ENCODE measurements around the gene B3GNT9.
"Not testable (repeated sequence)": the region's sequence is repeated elsewhere in the genome, so short reads cannot be mapped to it uniquely, and the experiment has no call there.

The B3GNT9 gene

DNA sequence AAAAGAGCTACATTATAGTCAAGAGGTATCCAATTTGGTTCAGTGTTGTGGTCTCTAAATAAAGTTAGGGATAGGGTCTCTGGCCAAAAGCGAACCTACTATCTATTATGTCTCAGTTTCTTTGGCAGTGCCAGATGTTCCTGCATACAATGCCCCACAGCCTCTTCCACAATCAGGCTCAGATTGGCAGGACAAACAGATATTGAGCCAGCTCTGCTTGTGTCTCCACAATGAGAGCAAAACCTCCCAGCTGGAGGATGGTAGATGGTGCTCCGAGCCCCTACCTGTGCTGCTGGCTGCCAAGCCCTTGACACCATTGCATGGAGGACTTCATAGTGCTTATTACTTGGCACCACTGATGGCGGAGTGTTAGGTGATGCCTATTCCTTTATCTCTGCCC lies 21.4 kb downstream of the B3GNT9 start:
- POLR2A ChIA-PET = no interaction called here
- no peak for DNase-seq (ENCODE audit: extremely low spot score)
- TF ChIP-seq, protein P1, sequence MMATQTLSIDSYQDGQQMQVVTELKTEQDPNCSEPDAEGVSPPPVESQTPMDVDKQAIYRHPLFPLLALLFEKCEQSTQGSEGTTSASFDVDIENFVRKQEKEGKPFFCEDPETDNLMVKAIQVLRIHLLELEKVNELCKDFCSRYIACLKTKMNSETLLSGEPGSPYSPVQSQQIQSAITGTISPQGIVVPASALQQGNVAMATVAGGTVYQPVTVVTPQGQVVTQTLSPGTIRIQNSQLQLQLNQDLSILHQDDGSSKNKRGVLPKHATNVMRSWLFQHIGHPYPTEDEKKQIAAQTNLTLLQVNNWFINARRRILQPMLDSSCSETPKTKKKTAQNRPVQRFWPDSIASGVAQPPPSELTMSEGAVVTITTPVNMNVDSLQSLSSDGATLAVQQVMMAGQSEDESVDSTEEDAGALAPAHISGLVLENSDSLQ (IDR thresholded peaks at IDR 0.05) = no peak
- TF ChIP-seq TARDBP (IDR thresholded peaks at IDR 0.05) = no peak
- no peak for TF ChIP-seq CTBP1 (IDR thresholded peaks at IDR 0.05; ENCODE audit: borderline replicate concordance)
- TF ChIP-seq FOXA1 (IDR thresholded peaks at IDR 0.05) = no peak
- TF ChIP-seq SP1 (IDR thresholded peaks at IDR 0.05) = no peak
- TF ChIP-seq ZNF384 (IDR thresholded peaks at IDR 0.05) = no peak
- TF ChIP-seq BHLHE40 (IDR thresholded peaks at IDR 0.05; ENCODE audit: borderline replicate concordance) = no peak
- no peak for TF ChIP-seq NFRKB (IDR thresholded peaks at IDR 0.05)
- TF ChIP-seq ELF4 (IDR thresholded peaks at IDR 0.05) = no peak
- TF ChIP-seq HDGF (IDR thresholded peaks at IDR 0.05; ENCODE audit: borderline replicate concordance) = no peak
- no peak for TF ChIP-seq LEF1 (IDR thresholded peaks at IDR 0.05; ENCODE audit: borderline replicate concordance)
- CTCF ChIA-PET = interaction anchor here (1.2 to 2.0 kb wide), 2 partner anchors 10 to 25 kb away, joined by 3 to 10 read pairs; no protein-coding TSS in a partner anchor

- ChIA-PET POLR2A (no interaction called here), CTCF (interaction anchor here (1.2 kb wide), 1 partner anchor 10 kb away, joined by 3 read pairs; no protein-coding TSS in a partner anchor)
- TF ChIP-seq SP1 (IDR thresholded peaks at IDR 0.05) (no peak), SUZ12 (IDR thresholded peaks at IDR 0.05) (no peak), TARDBP (IDR thresholded peaks at IDR 0.05) (no peak), BHLHE40 (IDR thresholded peaks at IDR 0.05; ENCODE audit: borderline replicate concordance) (no peak), FOXM1 (IDR thresholded peaks at IDR 0.05; ENCODE audit: borderline replicate concordance) (no peak), NFRKB (IDR thresholded peaks at IDR 0.05) (no peak), LEF1 (IDR thresholded peaks at IDR 0.05; ENCODE audit: borderline replicate concordance) (no peak), CTBP1 (IDR thresholded peaks at IDR 0.05; ENCODE audit: borderline replicate concordance) (no peak), L3MBTL2 (conservative IDR thresholded peaks at IDR 0.05) (no peak), ZNF384 (IDR thresholded peaks at IDR 0.05) (no peak), HDGF (IDR thresholded peaks at IDR 0.05; ENCODE audit: borderline replicate concordance) (no peak), ELF4 (IDR thresholded peaks at IDR 0.05) (no peak), ARNT (IDR thresholded peaks at IDR 0.05) (no peak), FOXK2 (IDR thresholded peaks at IDR 0.05) (no peak), FOXA1 (IDR thresholded peaks at IDR 0.05) (no peak)
- TF ChIP-seq, protein P1 (IDR thresholded peaks at IDR 0.05) = no peak
- no peak for DNase-seq (ENCODE audit: extremely low spot score)
Observed at GRCh38 chr16:67128887-67129286, 21.9 kb downstream of the B3GNT9 start.

- DNase-seq (ENCODE audit: extremely low spot score) = no peak
- TF ChIP-seq LEF1 (IDR thresholded peaks at IDR 0.05; ENCODE audit: borderline replicate concordance) (no peak), SP1 (IDR thresholded peaks at IDR 0.05) (no peak), ARNT (IDR thresholded peaks at IDR 0.05) (no peak), L3MBTL2 (conservative IDR thresholded peaks at IDR 0.05) (no peak), TARDBP (IDR thresholded peaks at IDR 0.05) (no peak), BHLHE40 (IDR thresholded peaks at IDR 0.05; ENCODE audit: borderline replicate concordance) (no peak), ZNF384 (IDR thresholded peaks at IDR 0.05) (no peak), FOXK2 (IDR thresholded peaks at IDR 0.05) (no peak), FOXM1 (IDR thresholded peaks at IDR 0.05; ENCODE audit: borderline replicate concordance) (no peak), FOXA1 (IDR thresholded peaks at IDR 0.05) (no peak), CTBP1 (IDR thresholded peaks at IDR 0.05; ENCODE audit: borderline replicate concordance) (no peak)
- TF ChIP-seq, protein P1 (IDR thresholded peaks at IDR 0.05) = no peak
- CTCF ChIA-PET = interaction anchor here (1.2 kb wide), 1 partner anchor 9 kb away, joined by 3 read pairs; no protein-coding TSS in a partner anchor
- POLR2A ChIA-PET = no interaction called here
Observed at GRCh38 chr16:67128417-67128816, 22.4 kb downstream of the B3GNT9 start.

GRCh38 chr16:67122799-67123198 lies 28.0 kb downstream of the B3GNT9 start:
- DNase-seq (ENCODE audit: extremely low spot score); CTCF ChIA-PET; POLR2A ChIA-PET: not testable (repeated sequence)

- ChIA-PET CTCF (no interaction called here), POLR2A (no interaction called here)
- no peak for TF ChIP-seq CTBP1 (IDR thresholded peaks at IDR 0.05; ENCODE audit: borderline replicate concordance)
- TF ChIP-seq ELF4 (IDR thresholded peaks at IDR 0.05) = no peak
- no peak for TF ChIP-seq FOXA1 (IDR thresholded peaks at IDR 0.05)
- no peak for TF ChIP-seq TARDBP (IDR thresholded peaks at IDR 0.05)
- no peak for TF ChIP-seq ZNF384 (IDR thresholded peaks at IDR 0.05)
- TF ChIP-seq FOXK2 (IDR thresholded peaks at IDR 0.05) = no peak
- TF ChIP-seq NFRKB (IDR thresholded peaks at IDR 0.05) = no peak
- no peak for TF ChIP-seq BHLHE40 (IDR thresholded peaks at IDR 0.05; ENCODE audit: borderline replicate concordance)
- TF ChIP-seq, protein P1 (IDR thresholded peaks at IDR 0.05) = no peak
- DNase-seq (ENCODE audit: extremely low spot score) = no peak
Observed at GRCh38 chr16:67120025-67120424, 30.8 kb downstream of the B3GNT9 start.

DNA sequence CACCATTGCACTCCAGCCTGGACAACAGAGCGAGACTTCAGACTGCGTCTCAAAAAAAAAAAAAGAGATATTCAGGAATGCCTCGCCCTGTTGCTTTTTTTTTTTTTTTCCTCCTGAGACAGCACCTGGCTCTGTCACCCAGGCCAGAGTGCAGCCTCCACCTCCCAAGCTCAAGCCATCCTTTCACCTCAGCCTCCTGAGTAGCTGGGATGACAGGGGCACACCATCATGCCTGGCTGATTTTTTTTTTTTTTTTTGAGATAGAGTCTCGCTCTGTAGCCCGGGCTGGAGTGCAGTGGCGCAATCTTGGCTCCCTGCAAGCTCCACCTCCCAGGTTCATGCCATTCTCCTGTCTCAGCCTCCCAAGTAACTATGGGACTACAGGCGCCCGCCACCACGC lies 33.1 kb downstream of the B3GNT9 start:
- ChIA-PET CTCF (no interaction called here), POLR2A (no interaction called here)
- TF ChIP-seq ZNF384 (IDR thresholded peaks at IDR 0.05) (0 out of 2 replicates have a peak, but pooled peaks have one; percentile 13), FOXM1 (IDR thresholded peaks at IDR 0.05; ENCODE audit: borderline replicate concordance) (no peak)
- no peak for DNase-seq (ENCODE audit: extremely low spot score)
